HCT116 (cell line): Measurements from ENCODE around the gene AHI1. TPM values are rescaled to one million over a fixed set of nuclear protein-coding genes. Genes with fewer than 3 reads are reported as not detected.

Experiments
- ATAC-seq: fragments of 200-7000 bp; cut with Tn5 transposase; 2 replicates; pipeline ENCODE4 v1.9.1; 2020; ENCODE audit warnings: mild to moderate bottlenecking, moderate library complexity
- BruUV-seq: library from RNA; stranded (reverse); fragments of 400-500 nt; replicated peaks from 2 replicates; lab custom pipeline; 2021; lab: Mats Ljungman, UMichigan
- CTCF ChIA-PET: fragments of 300-600 bp; sonication (Branson Sonifier 250); formaldehyde crosslinking; loops from one replicate; lab custom pipeline; 2021; ENCODE audit warnings: antibody characterized with exemption; lab: Charles Lee
- POLR2A ChIA-PET: fragments of 300-600, 350-600 bp; sonication (Branson Sonifier 250); formaldehyde crosslinking; loops from one replicate; lab custom pipeline; 2021; ENCODE audit warnings: antibody characterized with exemption; lab: Charles Lee
- RAD21 ChIA-PET, 2 experiments: fragments of 300-600 bp; sonication (Branson Sonifier 250); formaldehyde crosslinking; loops; one replicate each; lab custom pipeline; 2023; ENCODE audit warnings: low total read pairs in 2 of 2; ENCODE audit not compliant: uncharacterized antibody in 2 of 2, unreplicated experiment in 2 of 2, low non-redundant PET in 1 of 2; lab: Charles Lee
- DNase-seq: peaks from one replicate; pipeline ENCODE4 v3.0.0-alpha.2; 2010; ENCODE audit warnings: low read depth, low spot score
- H2AFZ ChIP-seq: fragments of 200-600 bp; shearing (Covaris generic), sonication (generic); 2 replicates; pipeline ENCODE4 v1.6.1; 2017; ENCODE audit warnings: low read depth, mixed run types, mixed read lengths, antibody characterized with exemption, low read length; ENCODE audit not compliant: poor library complexity, severe bottlenecking
- H3K27ac ChIP-seq: 2 replicates; pipeline ENCODE4 v1.5.1; 2012; ENCODE audit warnings: low read depth, low read length
- H3K27me3 ChIP-seq: fragments of 200-600 bp; sonication (generic); 2 replicates; pipeline ENCODE4 v1.6.1; 2016; ENCODE audit warnings: mixed run types, low read length, mixed read lengths; ENCODE audit not compliant: insufficient read depth
- H3K36me3 ChIP-seq, 2 experiments: fragments of 200-500 bp in 1 of 2; fragments of 200-600 bp in 1 of 2; sonication (Bioruptor generic) in 1 of 2; sonication (generic) in 1 of 2; 2 replicates each; pipeline versions ENCODE4 v1.5.1 to v1.6.1; 2014 to 2016; ENCODE audit warnings: low read length in 2 of 2, inconsistent platforms in 1 of 2, mixed read lengths in 1 of 2, mixed run types in 1 of 2; ENCODE audit not compliant: insufficient read depth in 2 of 2, control insufficient read depth in 1 of 2
- H3K4me1 ChIP-seq, 2 experiments: fragments of 200-600 bp in 1 of 2; sonication (generic) in 1 of 2; 2 replicates each; pipeline versions ENCODE4 v1.5.1 to v1.6.1; 2012 to 2017; ENCODE audit warnings: low read length in 2 of 2, inconsistent platforms in 1 of 2, mild to moderate bottlenecking in 1 of 2, mixed read lengths in 1 of 2, mixed run types in 1 of 2, moderate library complexity in 1 of 2; ENCODE audit not compliant: insufficient read depth in 2 of 2, control insufficient read depth in 1 of 2
- H3K4me2 ChIP-seq: fragments of 200-600 bp; sonication (generic); 2 replicates; pipeline ENCODE4 v1.6.1; 2017; ENCODE audit warnings: mixed run types, low read length, mixed read lengths
- H3K4me3 ChIP-seq, 2 experiments: fragments of 200-600 bp in 1 of 2; sonication (generic) in 1 of 2; replicated peaks in 1 of 2; 2 replicates each; pipeline ENCODE4 v1.5.1; 2011 to 2016; ENCODE audit warnings: low read length in 2 of 2, control low read depth in 1 of 2, low read depth in 1 of 2, mild to moderate bottlenecking in 1 of 2, mixed read lengths in 1 of 2, mixed run types in 1 of 2
- H3K79me2 ChIP-seq: fragments of 200-600 bp; sonication (generic); 2 replicates; pipeline ENCODE4 v1.6.1; 2017; ENCODE audit warnings: mild to moderate bottlenecking, mixed run types, low read length, moderate library complexity, mixed read lengths; ENCODE audit not compliant: insufficient read depth
- H3K9ac ChIP-seq: fragments of 200-600 bp; sonication (generic); 2 replicates; pipeline ENCODE4 v1.6.1; 2016; ENCODE audit warnings: low read length, mixed read lengths
- H3K9me2 ChIP-seq: fragments of 200-600 bp; sonication (generic), shearing (Covaris generic); 2 replicates; pipeline ENCODE4 v1.6.1; 2017; ENCODE audit warnings: mixed run types, mild to moderate bottlenecking, moderate library complexity; ENCODE audit not compliant: insufficient read depth
- H3K9me3 ChIP-seq, 2 experiments: fragments of 200-500 bp in 1 of 2; fragments of 200-600 bp in 1 of 2; sonication (Bioruptor generic) in 1 of 2; sonication (generic) in 1 of 2; 2 replicates each; pipeline ENCODE4 v1.6.1; 2014 to 2017; ENCODE audit warnings: low read length in 2 of 2, mixed read lengths in 2 of 2, inconsistent platforms in 1 of 2, low read depth in 1 of 2, mild to moderate bottlenecking in 1 of 2, mixed run types in 1 of 2, moderate library complexity in 1 of 2; ENCODE audit not compliant: control insufficient read depth in 1 of 2, insufficient read depth in 1 of 2
- H4K20me1 ChIP-seq: fragments of 200-600 bp; sonication (generic), shearing (Covaris generic); 2 replicates; pipeline ENCODE4 v1.6.1; 2017; ENCODE audit warnings: mixed run types, mild to moderate bottlenecking, moderate library complexity; ENCODE audit not compliant: insufficient read depth
- CBX3 ChIP-seq: IDR thresholded peaks from 2 replicates; pipeline ENCODE4 v1.6.1; 2012; ENCODE audit warnings: low read depth
- CTCF ChIP-seq, 3 experiments: fragments of 200-600 bp in 1 of 3; sonication (generic) in 1 of 3; IDR thresholded peaks in 2 of 3; conservative IDR thresholded peaks in 1 of 3; 2 replicates each; pipeline ENCODE4 v1.5.1; 2012 to 2017; ENCODE audit warnings: low read depth in 2 of 3, low read length in 2 of 3, antibody characterized with exemption in 1 of 3, borderline replicate concordance in 1 of 3, control low read depth in 1 of 3, mild to moderate bottlenecking in 1 of 3, mixed read lengths in 1 of 3, mixed run types in 1 of 3, moderate library complexity in 1 of 3; ENCODE audit not compliant: insufficient read depth in 1 of 3
- EGR1 ChIP-seq: IDR thresholded peaks from 2 replicates; pipeline ENCODE4 v1.6.1; 2012; ENCODE audit warnings: low read depth
- ELF1 ChIP-seq: IDR thresholded peaks from 2 replicates; pipeline ENCODE4 v1.6.1; 2012; ENCODE audit warnings: low read depth, borderline replicate concordance
- EZH2phosphoT487 ChIP-seq: fragments of 200-600 bp; IDR thresholded peaks from 2 replicates; pipeline ENCODE4 v1.6.1; 2018; ENCODE audit warnings: antibody characterized with exemption, borderline replicate concordance
- FOSL1 ChIP-seq: IDR thresholded peaks from 2 replicates; pipeline ENCODE4 v1.6.1; 2012; ENCODE audit warnings: low read depth
- JUND ChIP-seq: IDR thresholded peaks from 2 replicates; pipeline ENCODE4 v1.6.1; 2012
- POLR2A ChIP-seq: IDR thresholded peaks from 2 replicates; pipeline ENCODE4 v1.7.0; 2011; ENCODE audit warnings: borderline replicate concordance; ENCODE audit not compliant: insufficient read depth, insufficient read length; ENCODE audit errors: extremely low read depth
- POLR2AphosphoS5 ChIP-seq: IDR thresholded peaks from 2 replicates; pipeline ENCODE4 v1.6.1; 2011; ENCODE audit warnings: mild to moderate bottlenecking, low read depth, low read length, moderate library complexity
- RAD21 ChIP-seq: IDR thresholded peaks from 2 replicates; pipeline ENCODE4 v1.6.1; 2012; ENCODE audit warnings: low read depth, mild to moderate bottlenecking
- SIN3A ChIP-seq: IDR thresholded peaks from 2 replicates; pipeline ENCODE4 v1.6.1; 2012; ENCODE audit warnings: low read depth
- SP1 ChIP-seq: IDR thresholded peaks from 2 replicates; pipeline ENCODE4 v1.6.1; 2012; ENCODE audit warnings: low read depth
- TCF7L2 ChIP-seq: IDR thresholded peaks from 2 replicates; pipeline ENCODE4 v1.7.0; 2011; ENCODE audit warnings: borderline replicate concordance, inconsistent platforms; ENCODE audit not compliant: insufficient read depth, insufficient read length; ENCODE audit errors: extremely low read depth
- YY1 ChIP-seq: IDR thresholded peaks from 2 replicates; pipeline ENCODE4 v1.6.1; 2011; ENCODE audit warnings: low read length, low read depth, moderate library complexity, mild to moderate bottlenecking; ENCODE audit not compliant: insufficient replicate concordance; ENCODE audit errors: extremely low read depth
- ZBTB33 ChIP-seq: IDR thresholded peaks from 2 replicates; pipeline ENCODE4 v1.6.1; 2011; ENCODE audit warnings: mild to moderate bottlenecking, low read length, moderate library complexity; ENCODE audit not compliant: insufficient replicate concordance; ENCODE audit errors: extremely low read depth
- ZFX ChIP-seq: fragments of 450-650 bp; IDR thresholded peaks from 2 replicates; pipeline ENCODE4 v1.6.1; 2017
- ZNF274 ChIP-seq: fragments of 200-500 bp; sonication (Bioruptor generic); IDR thresholded peaks from 2 replicates; pipeline ENCODE4 v1.6.1; 2014; ENCODE audit warnings: mild to moderate bottlenecking, low read depth, low read length, inconsistent platforms
- intact Hi-C: fragments of 100-400 bp; cut with micrococcal nuclease; formaldehyde crosslinking; loops from 2 replicates; pipeline ENCODE4 v1.10.0; 2022
- total RNA-seq: library from RNA; stranded (reverse); gene quantifications from one replicate; pipeline ENCODE4 v1.2.1, GENCODE V29; 2021; ENCODE audit not compliant: unreplicated experiment
- TF ChIP-seq, protein P1 (sequence below): IDR thresholded peaks from 2 replicates; pipeline ENCODE4 v1.6.1; 2012
- TF ChIP-seq, protein P2 (sequence below): IDR thresholded peaks from 2 replicates; pipeline ENCODE4 v1.6.1; 2012

Gene AHI1
- total RNA-seq, 1 experiment from 2014 or later = 29.6 TPM

DNA sequence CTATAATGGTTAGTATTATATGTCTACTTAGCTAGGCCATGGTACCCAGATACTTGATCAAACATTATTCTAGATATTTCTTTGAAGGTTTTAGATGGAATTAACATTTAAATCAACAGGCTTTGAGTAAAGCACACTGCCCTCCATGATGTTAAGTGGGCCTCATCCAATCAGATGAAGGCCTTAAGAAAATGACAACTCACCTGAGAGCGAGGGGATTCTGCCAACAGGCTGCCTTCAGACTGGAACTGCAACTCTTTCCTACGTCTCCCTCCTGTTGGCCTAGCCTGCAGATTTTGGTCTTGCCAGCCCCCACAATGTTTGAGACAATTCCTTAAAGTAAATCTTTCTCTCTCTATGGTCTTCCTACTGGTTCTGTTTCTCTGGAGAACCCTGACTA, 137.3 kb downstream of the AHI1 start:
- BruUV-seq = no TSS peak

More for the DNA sequence above, 137.3 kb downstream of the AHI1 start:
- Histone ChIP-seq H3K27me3 (no peaks in the 10 kb centered on the region), H3K9me2 (no peaks in the 10 kb centered on the region), H3K9ac (no peak overlapping the region), H3K4me3 (no peak overlapping the region), H2AFZ (no peak overlapping the region), H3K9me3 (no peaks in the 10 kb centered on the region), H3K27ac (no peak overlapping the region), H3K36me3 (no peaks in the 10 kb centered on the region), H3K4me2 (no peak overlapping the region), H3K79me2 (no peaks in the 10 kb centered on the region), H3K4me1 (peaks cover 0 to 4% of the 10 kb centered on the region in 2 experiments; a peak in 2 of 4 replicates), H4K20me1 (no peaks in the 10 kb centered on the region)
- CTCF ChIA-PET = no interaction called here
- no peak for ATAC-seq
- DNase-seq = no peak
- TF ChIP-seq ELF1 (no peak), FOSL1 (no peak), POLR2A (no peak), CBX3 (no peak), JUND (no peak), ZFX (no peak), YY1 (no peak), RAD21 (no peak), TCF7L2 (no peak), ZBTB33 (no peak), SIN3A (no peak), POLR2AphosphoS5 (no peak), ZNF274 (no peak), SP1 (no peak), CTCF (IDR thresholded peaks at IDR 0.05 in 2 of 3, conservative IDR thresholded peaks at IDR 0.05 in 1 of 3; ENCODE audit: borderline replicate concordance in 1 of 3, insufficient read depth in 1 of 3, low read depth in 2 of 3, low read length in 2 of 3) (no peak), EGR1 (no peak), EZH2phosphoT487 (no peak)
- TF ChIP-seq, protein P1, sequence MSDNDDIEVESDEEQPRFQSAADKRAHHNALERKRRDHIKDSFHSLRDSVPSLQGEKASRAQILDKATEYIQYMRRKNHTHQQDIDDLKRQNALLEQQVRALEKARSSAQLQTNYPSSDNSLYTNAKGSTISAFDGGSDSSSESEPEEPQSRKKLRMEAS = no peak
- TF ChIP-seq, protein P2, sequence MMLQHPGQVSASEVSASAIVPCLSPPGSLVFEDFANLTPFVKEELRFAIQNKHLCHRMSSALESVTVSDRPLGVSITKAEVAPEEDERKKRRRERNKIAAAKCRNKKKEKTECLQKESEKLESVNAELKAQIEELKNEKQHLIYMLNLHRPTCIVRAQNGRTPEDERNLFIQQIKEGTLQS = no peak
- POLR2A ChIA-PET = no interaction called here
- RAD21 ChIA-PET = no interaction called here
- intact Hi-C loops = no loop called here
